HG03280 (cell line): ENCODE results near the gene KCTD2.
A peak's percentile ranks its signal among the peaks of the same experiment; 100 is the strongest.

Experiments used
- ATAC-seq: cut with Tn5 transposase; IDR thresholded peaks from one replicate; pipeline ENCODE4 v1.9.1; 2021; ENCODE audit warnings: mild to moderate bottlenecking, moderate library complexity; ENCODE audit not compliant: unreplicated experiment

KCTD2 gene

DNA sequence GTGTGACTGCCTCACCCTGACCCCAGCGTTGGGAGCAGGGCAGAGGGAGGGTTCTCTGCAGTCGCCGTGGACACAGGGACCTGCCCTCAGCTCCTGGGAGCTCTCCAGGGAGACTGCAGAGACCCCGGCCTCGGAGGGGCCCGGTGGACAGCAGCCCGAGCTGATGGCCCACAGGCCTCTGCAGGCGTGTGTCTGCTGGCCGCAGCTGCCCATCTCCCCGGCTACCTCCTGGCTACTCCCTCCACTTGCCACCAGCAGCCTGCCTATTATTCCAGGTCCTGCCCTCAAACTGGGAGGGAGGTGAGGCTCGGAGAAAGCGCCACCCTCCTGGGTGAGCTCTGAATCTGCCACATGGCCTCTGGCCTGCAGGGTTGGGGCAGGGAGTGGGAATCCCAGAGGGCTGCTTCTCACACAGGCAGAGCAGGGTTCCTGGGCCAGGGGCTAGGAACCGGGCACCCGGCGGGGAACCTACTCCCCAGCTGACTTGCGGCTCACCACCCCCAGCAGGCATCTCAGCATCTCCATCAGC lies 47.9 kb downstream of the KCTD2 start:
- ATAC-seq: no peak

DNA sequence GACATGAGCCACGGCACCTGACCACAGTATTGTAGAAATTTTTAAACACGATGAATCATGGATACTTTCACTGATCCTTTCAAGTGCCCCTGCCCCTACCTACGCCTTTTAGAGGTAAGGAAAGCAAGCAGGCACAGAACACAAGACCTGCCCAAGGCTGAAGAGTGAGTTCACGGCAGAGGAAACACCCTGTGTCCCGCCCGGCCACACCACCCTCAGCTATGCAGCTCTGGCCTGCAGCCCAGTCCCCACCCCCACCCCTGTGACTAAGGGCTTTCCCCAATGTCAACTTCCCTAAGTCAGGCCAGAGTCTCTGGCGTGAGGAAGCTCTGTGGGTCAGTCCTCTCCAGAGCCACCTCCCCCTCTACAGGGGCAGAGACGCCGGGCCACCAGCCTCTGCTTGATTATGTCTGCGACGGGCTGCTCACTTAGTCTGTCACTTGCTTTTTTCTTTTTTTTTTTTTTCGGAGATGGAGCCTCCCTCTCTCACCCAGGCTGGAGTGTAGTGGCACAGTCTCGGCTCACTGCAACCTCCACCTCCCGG lies 49.1 kb downstream of the KCTD2 start:
- ATAC-seq: no peak

DNA sequence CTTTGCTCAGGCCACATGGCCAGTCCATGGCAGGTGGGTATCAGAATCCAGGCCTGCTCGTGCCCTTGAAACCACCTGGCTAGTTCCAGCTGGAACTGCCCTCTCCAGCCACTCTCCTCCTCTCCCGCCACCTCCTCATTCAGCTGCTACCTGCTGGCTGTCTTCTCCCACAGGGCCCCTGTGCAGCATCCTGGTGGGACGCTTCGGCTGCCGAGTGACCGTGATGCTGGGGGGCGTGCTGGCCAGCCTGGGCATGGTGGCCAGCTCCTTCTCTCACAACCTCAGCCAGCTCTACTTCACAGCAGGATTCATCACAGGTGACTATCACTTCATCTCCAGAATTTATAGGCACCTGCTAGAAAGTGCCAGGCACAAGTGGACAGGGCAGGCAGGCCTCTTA lies 50.8 kb downstream of the KCTD2 start:
- ATAC-seq: no peak

DNA sequence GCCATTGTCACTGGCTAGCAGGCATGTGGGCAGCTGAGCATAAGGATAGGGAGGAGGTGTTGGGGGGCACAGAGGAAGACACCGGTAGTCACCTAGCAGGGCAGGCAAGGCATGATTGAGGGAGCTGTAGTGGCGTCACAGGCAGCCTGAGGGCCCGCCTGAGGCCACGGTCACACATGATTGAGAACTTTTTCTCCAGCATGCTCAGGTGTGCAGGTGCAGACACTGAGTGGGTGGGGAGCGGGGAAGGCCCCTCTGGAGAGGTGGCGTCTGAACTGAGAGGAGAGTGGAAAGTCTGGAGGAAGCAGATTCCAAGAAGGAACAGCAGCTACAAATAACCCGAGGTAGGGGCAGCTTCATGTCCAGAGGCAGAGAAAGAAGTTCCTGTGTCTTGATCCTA lies 51.8 kb downstream of the KCTD2 start:
- no peak for ATAC-seq

DNA sequence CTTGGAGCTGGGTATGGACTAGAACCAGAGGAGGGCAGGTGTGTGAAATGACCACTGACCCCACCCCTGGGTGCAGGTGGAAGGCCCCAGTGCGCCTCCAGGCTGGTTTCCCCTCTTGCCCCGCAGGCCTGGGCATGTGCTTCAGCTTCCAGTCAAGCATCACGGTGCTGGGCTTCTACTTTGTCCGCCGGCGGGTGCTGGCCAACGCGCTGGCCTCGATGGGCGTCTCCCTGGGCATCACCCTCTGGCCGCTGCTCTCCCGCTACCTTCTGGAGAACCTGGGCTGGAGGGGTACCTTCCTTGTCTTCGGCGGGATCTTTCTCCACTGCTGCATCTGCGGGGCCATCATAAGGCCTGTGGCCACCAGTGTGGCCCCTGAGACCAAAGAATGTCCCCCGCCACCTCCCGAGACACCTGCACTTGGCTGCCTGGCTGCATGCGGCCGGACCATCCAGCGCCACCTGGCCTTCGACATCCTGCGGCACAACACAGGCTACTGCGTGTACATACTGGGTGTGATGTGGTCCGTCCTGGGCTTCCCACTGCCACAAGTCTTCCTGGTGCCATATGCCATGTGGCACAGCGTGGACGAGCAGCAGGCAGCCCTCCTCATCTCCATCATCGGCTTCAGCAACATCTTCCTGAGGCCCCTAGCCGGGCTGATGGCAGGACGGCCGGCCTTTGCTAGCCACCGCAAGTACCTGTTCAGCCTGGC lies 53.0 kb downstream of the KCTD2 start:
- ATAC-seq: no peak

- ATAC-seq: no peak
Measured at GRCh38 chr17:75102385-75102821, 55.4 kb downstream of the KCTD2 start.

- no peak for ATAC-seq
Measured at GRCh38 chr17:75103601-75104554, 56.9 kb downstream of the KCTD2 start.

- no peak for ATAC-seq
Measured at GRCh38 chr17:75105126-75106080, 58.4 kb downstream of the KCTD2 start.

DNA sequence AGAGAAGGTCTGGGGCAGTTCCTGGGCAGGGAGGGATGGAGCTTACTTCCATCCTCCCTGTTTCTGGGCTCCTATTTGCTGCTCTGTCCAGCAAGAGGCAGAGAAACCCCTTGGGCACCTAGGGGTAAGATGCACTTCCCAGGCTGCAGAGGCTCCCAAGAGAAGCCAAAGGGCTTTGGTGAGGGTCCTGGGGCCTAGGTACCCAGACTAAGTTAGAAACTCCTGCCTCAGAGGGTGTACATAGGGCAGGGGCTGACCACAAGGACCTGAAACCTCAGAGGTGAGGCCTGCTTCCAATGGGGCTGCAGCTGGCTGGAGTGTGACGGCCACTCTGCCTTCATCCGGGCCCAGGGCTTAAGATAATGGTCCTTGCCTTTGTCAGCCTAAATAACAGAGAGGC lies 61.2 kb downstream of the KCTD2 start:
- no peak for ATAC-seq

GRCh38 chr17:75109046-75109406 lies 62.0 kb downstream of the KCTD2 start:
- ATAC-seq: no peak

GRCh38 chr17:75109407-75110233 lies 62.6 kb downstream of the KCTD2 start, which contains the start of gene ARMC7:
ARMC7 (plus strand) TSS chr17:75109969; CDS start chr17:75110289, 320 bp downstream.
- peak; percentile 63 for ATAC-seq

GRCh38 chr17:75110234-75110937 lies 63.4 kb downstream of the KCTD2 start:
- ATAC-seq: no peak

DNA sequence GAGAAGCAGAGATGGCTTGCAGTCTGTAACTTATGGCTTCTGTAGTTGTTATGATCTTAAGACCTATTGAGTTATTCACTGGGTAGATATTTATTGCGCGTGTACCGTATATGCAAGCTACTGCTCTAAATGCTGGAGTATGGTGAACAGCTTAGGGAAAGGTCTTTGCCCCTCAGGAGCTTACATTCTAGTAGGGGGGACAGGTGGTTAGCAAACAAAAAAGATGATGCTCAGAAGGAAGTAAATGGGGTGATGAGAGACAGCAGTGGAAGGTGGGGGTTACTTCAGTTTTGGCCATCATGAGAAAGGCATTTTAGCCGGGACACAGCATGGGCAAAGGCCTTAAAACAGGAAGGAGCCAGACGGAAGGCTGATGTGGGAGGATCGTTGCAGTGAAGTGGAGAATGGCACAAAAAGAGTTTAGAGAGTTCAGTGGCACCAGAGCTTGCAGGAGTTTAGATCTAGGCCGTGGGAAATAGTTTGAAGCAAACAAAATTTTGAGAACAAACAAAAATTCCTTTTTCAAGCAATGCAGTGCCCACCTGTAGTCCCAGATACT lies 64.8 kb downstream of the KCTD2 start:
- ATAC-seq: no peak

DNA sequence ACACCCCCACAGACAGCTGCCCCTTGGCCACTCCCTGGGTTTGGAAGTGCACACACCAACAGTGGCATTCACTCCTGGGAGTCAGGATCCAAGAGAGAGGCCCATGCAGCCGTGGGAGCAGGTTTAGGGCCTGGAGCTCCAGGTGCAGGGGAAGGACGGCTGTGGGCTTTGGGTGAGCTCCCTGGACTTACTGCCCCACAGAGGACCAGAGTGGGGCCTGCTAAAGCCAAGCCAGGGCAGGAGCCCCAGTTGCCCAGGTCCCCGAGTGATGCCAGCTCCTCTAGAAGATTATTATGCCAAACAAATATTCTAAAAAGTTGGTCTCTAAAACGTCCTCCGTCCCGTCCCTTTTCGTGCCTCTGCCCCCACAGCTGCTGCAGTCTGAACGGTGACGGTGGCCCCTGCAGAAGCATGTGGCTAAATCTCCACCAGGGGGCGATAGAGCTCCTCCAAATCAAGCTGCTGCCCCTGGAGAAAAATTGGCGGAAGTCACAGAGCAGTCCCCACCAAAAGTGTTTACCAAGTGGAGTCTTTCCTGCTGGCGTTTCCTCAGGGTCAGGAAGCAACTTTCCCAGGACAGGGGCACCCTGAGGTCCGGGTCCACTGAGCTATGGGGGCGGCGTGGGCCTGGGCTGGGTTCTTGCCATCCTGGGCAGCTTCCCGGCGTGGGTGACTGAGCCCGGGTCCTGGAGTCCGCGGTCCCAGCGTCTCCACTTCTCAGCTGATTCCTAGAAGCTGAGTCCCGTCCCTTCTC lies 67.0 kb downstream of the KCTD2 start:
- no peak for ATAC-seq

DNA sequence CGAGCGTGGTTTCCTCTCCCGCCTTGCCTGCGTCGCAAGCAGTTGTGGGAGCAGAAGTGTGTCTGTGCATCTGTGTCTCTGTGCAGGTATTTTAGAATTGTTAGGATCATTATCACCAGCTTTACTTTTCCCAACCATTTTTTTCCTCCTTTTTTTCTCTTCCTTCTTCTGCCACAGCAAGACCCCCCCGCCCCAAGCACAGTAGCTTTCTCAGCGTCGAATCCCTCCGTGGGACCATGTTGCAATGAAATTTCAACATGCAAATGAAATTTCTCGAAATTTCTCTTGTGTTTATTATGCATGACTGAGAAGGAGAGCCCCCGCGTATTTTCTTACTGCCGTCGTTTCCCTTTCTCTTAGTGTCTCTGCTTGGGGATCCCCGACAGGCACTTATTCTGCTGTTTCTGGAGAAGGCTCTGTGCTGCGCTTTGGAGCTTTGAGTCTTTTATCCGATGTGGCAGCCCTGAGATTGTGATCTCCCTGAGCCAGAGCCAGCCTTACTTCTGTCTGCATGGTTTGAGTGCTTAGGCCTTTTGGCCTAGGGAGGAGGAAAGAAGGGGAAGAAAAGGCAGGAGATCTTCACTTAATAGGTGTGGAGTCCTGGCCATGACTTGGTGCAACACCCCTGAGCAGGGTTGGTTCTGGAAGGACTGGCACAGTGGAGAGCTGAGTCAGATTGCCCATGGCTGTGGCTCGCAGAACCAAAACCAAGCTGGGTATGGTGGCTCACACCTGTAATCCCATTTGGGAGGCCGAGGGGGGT lies 67.7 kb downstream of the KCTD2 start:
- no peak for ATAC-seq
